Measurements from ENCODE around the gene CPXM2. TPM values are rescaled to one million over a fixed set of nuclear protein-coding genes. Genes with fewer than 3 reads are reported as not detected.

CPXM2 gene
- total RNA-seq, 2 donors from 2014 or later = 1.4 to 1.9 TPM

GRCh38 chr10:123885406-123886170, 6.0 kb downstream of the CPXM2 start:
- no peaks in the 10 kb centered on the region for H3K36me3 ChIP-seq (ENCODE audit: control insufficient read depth, insufficient read depth, low read length)
- H3K27ac Mint-ChIP-seq = no peak overlapping the region
- no peak for TF ChIP-seq CTCF (conservative IDR thresholded peaks at IDR 0.05)

GRCh38 chr10:123884907-123885381, 6.7 kb downstream of the CPXM2 start:
- Mint-ChIP-seq H3K27ac (no peak overlapping the region), H3K4me3 (no peak overlapping the region), H3K27me3 (ENCODE audit: insufficient read depth) (peaks cover 15% of the 10 kb centered on the region), H3K9me3 (no peaks in the 10 kb centered on the region), H3K36me3 (ENCODE audit: low read depth) (no peaks in the 10 kb centered on the region), H3K4me1 (peaks cover 5% of the 10 kb centered on the region)
- DNase-seq = no peak
- Histone ChIP-seq H3K4me1 (ENCODE audit: control insufficient read depth, insufficient read depth, low read length) (no peaks in the 10 kb centered on the region), H3K9me3 (ENCODE audit: control insufficient read depth, low read length) (no peaks in the 10 kb centered on the region), H3K27me3 (ENCODE audit: control insufficient read depth, insufficient read depth, low read length, poor library complexity, severe bottlenecking) (peaks cover 5% of the 10 kb centered on the region), H3K36me3 (ENCODE audit: control insufficient read depth, insufficient read depth, low read length) (no peaks in the 10 kb centered on the region), H3K9ac (ENCODE audit: extremely low read depth, low read length, poor library complexity, severe bottlenecking) (no peak overlapping the region), H3K4me3 (ENCODE audit: low read length) (no peak overlapping the region), H3K27ac (ENCODE audit: low read depth, low read length) (no peak overlapping the region)
- 89 to 93% methylated on average over 4 to 5 of the region's 5 CpGs for WGBS, 2 experiments (ENCODE audit: insufficient coverage in 1 of 2, insufficient read length in 1 of 2)
- no peak for TF ChIP-seq CTCF (conservative IDR thresholded peaks at IDR 0.05)

More at GRCh38 chr10:123885406-123886170, 6.0 kb downstream of the CPXM2 start:
- H3K27ac ChIP-seq (ENCODE audit: low read depth, low read length) = no peak overlapping the region
- WGBS, 2 experiments (ENCODE audit: insufficient coverage in 1 of 2, insufficient read length in 1 of 2) = 91 to 96% methylated on average over 6 of the region's 6 CpGs
- H3K9ac ChIP-seq (ENCODE audit: extremely low read depth, low read length, poor library complexity, severe bottlenecking) = no peak overlapping the region
- no peaks in the 10 kb centered on the region for H3K4me1 ChIP-seq (ENCODE audit: control insufficient read depth, insufficient read depth, low read length)
- H3K4me3 Mint-ChIP-seq = no peak overlapping the region
- no peaks in the 10 kb centered on the region for H3K9me3 Mint-ChIP-seq
- no peaks in the 10 kb centered on the region for H3K9me3 ChIP-seq (ENCODE audit: control insufficient read depth, low read length)
- H3K36me3 Mint-ChIP-seq (ENCODE audit: low read depth) = no peaks in the 10 kb centered on the region
- peak; percentile 5 for DNase-seq
- peaks cover 11% of the 10 kb centered on the region for H3K27me3 ChIP-seq (ENCODE audit: control insufficient read depth, insufficient read depth, low read length, poor library complexity, severe bottlenecking)
- no peak overlapping the region for H3K4me3 ChIP-seq (ENCODE audit: low read length)
- peaks cover 21% of the 10 kb centered on the region for H3K27me3 Mint-ChIP-seq (ENCODE audit: insufficient read depth)
- H3K4me1 Mint-ChIP-seq = peaks cover 5% of the 10 kb centered on the region

- 92 to 93% methylated on average over 4 to 7 of the region's 7 CpGs for whole genome bisulfite sequencing, 2 experiments (ENCODE audit: insufficient coverage in 1 of 2, insufficient read length in 1 of 2)
- no peaks in the 10 kb centered on the region for H3K9me3 ChIP-seq (ENCODE audit: control insufficient read depth, low read length)
- Mint-ChIP-seq H3K4me1 (peaks cover 5% of the 10 kb centered on the region), H3K4me3 (no peak overlapping the region), H3K9me3 (no peaks in the 10 kb centered on the region), H3K27ac (no peak overlapping the region), H3K36me3 (ENCODE audit: low read depth) (no peaks in the 10 kb centered on the region), H3K27me3 (ENCODE audit: insufficient read depth) (peaks cover 9% of the 10 kb centered on the region)
- H3K4me3 ChIP-seq (ENCODE audit: low read length) = no peak overlapping the region
- no peak overlapping the region for H3K27ac ChIP-seq (ENCODE audit: low read depth, low read length)
- no peaks in the 10 kb centered on the region for H3K4me1 ChIP-seq (ENCODE audit: control insufficient read depth, insufficient read depth, low read length)
- H3K36me3 ChIP-seq (ENCODE audit: control insufficient read depth, insufficient read depth, low read length) = no peaks in the 10 kb centered on the region
- TF ChIP-seq CTCF (conservative IDR thresholded peaks at IDR 0.05) = no peak
- H3K27me3 ChIP-seq (ENCODE audit: control insufficient read depth, insufficient read depth, low read length, poor library complexity, severe bottlenecking) = no peaks in the 10 kb centered on the region
- no peak for DNase-seq
- no peak overlapping the region for H3K9ac ChIP-seq (ENCODE audit: extremely low read depth, low read length, poor library complexity, severe bottlenecking)
These were observed 7.2 kb downstream of the CPXM2 start for GRCh38 chr10:123884351-123884906.

All from endodermal cell (in vitro differentiated cells).